ENCODE data around the gene CSPG4. TPM values are rescaled to one million over a fixed set of nuclear protein-coding genes. Genes with fewer than 3 reads are reported as not detected.

CSPG4 gene
- total and polyA plus RNA-seq, 9 of the 15 experiments (the other 6 are each of a cell fraction or from before 2014, with no cell fraction given), result under 0.01 to 0.07 (median 0.04) TPM; not detected in 5

DNA sequence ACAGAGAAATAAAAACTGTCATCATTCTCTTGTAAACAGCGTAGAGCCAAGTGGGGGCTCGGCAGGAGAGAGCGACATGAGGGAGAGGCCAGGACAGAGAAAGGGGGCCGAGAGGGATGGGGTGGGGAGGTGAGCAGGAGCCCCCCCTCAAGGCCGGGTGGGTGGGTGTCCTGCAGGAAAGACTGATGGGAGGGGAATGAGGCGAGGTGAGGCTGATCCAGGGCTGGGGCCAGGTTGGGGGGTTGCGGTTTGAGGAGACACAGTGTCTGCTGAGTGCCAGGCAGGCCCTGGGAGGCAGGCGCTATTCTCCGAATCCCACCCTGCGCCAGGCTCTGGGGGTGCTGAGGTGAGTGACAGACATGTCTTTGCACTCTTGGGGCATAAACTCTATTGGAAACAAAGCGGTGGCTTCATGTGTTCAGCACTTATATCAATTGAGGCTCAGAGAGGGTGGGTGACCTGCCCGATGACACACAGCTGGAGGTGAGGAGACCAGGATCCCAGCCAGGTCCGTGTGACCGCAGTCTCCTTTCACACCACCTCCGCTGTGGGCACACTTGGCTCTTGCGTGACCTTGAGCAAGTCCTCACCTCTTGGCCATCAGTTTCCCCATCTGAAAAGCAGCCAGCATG lies 19.6 kb upstream of the CSPG4 start (continued):
- TF ChIP-seq, protein P1, sequence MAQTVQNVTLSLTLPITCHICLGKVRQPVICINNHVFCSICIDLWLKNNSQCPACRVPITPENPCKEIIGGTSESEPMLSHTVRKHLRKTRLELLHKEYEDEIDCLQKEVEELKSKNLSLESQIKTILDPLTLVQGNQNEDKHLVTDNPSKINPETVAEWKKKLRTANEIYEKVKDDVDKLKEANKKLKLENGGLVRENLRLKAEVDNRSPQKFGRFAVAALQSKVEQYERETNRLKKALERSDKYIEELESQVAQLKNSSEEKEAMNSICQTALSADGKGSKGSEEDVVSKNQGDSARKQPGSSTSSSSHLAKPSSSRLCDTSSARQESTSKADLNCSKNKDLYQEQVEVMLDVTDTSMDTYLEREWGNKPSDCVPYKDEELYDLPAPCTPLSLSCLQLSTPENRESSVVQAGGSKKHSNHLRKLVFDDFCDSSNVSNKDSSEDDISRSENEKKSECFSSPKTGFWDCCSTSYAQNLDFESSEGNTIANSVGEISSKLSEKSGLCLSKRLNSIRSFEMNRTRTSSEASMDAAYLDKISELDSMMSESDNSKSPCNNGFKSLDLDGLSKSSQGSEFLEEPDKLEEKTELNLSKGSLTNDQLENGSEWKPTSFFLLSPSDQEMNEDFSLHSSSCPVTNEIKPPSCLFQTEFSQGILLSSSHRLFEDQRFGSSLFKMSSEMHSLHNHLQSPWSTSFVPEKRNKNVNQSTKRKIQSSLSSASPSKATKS (CRISPR knock-in tag; IDR thresholded peaks at IDR 0.05), result no peak
- peak; percentile 75 for TF ChIP-seq RBM25 (IDR thresholded peaks at IDR 0.05; ENCODE audit: low read depth, low read length, severe bottlenecking)
- no peak for TF ChIP-seq NFE2L1 (tag; IDR thresholded peaks at IDR 0.05; ENCODE audit: borderline replicate concordance, low read depth)
- TF ChIP-seq ELF2 (CRISPR knock-in tag; IDR thresholded peaks at IDR 0.05), result no peak
- no peak for TF ChIP-seq ZNF316 (IDR thresholded peaks at IDR 0.05)
- TF ChIP-seq, protein P2, sequence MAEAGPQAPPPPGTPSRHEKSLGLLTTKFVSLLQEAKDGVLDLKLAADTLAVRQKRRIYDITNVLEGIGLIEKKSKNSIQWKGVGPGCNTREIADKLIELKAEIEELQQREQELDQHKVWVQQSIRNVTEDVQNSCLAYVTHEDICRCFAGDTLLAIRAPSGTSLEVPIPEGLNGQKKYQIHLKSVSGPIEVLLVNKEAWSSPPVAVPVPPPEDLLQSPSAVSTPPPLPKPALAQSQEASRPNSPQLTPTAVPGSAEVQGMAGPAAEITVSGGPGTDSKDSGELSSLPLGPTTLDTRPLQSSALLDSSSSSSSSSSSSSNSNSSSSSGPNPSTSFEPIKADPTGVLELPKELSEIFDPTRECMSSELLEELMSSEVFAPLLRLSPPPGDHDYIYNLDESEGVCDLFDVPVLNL (CRISPR knock-in tag; IDR thresholded peaks at IDR 0.05; ENCODE audit: low read depth), result no peak
- peak in 1 of 2 experiments; percentile 17; a peak in 1 of 4 replicates for TF ChIP-seq KDM1A (IDR thresholded peaks at IDR 0.05)
- 0 out of 2 replicates have a peak, but pooled peaks have one; percentile 55 for TF ChIP-seq ADNP (tag; IDR thresholded peaks at IDR 0.05)
- TF ChIP-seq, protein P3, sequence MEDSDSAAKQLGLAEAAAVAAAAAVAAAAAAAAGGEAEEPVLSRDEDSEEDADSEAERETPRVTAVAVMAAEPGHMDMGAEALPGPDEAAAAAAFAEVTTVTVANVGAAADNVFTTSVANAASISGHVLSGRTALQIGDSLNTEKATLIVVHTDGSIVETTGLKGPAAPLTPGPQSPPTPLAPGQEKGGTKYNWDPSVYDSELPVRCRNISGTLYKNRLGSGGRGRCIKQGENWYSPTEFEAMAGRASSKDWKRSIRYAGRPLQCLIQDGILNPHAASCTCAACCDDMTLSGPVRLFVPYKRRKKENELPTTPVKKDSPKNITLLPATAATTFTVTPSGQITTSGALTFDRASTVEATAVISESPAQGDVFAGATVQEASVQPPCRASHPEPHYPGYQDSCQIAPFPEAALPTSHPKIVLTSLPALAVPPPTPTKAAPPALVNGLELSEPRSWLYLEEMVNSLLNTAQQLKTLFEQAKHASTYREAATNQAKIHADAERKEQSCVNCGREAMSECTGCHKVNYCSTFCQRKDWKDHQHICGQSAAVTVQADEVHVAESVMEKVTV (CRISPR knock-in tag; IDR thresholded peaks at IDR 0.05), result no peak
- no peak for TF ChIP-seq ZNF354B (CRISPR knock-in tag; IDR thresholded peaks at IDR 0.05)
- TF ChIP-seq, protein P4, sequence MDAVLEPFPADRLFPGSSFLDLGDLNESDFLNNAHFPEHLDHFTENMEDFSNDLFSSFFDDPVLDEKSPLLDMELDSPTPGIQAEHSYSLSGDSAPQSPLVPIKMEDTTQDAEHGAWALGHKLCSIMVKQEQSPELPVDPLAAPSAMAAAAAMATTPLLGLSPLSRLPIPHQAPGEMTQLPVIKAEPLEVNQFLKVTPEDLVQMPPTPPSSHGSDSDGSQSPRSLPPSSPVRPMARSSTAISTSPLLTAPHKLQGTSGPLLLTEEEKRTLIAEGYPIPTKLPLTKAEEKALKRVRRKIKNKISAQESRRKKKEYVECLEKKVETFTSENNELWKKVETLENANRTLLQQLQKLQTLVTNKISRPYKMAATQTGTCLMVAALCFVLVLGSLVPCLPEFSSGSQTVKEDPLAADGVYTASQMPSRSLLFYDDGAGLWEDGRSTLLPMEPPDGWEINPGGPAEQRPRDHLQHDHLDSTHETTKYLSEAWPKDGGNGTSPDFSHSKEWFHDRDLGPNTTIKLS (IDR thresholded peaks at IDR 0.05; ENCODE audit: borderline replicate concordance, low read depth), result no peak
- TF ChIP-seq MCM5 (IDR thresholded peaks at IDR 0.05; ENCODE audit: low read depth), result no peak
- TF ChIP-seq ETV6 (IDR thresholded peaks at IDR 0.05; ENCODE audit: borderline replicate concordance in 1 of 2, low read depth in 2 of 2, low read length in 1 of 2), result no peak
- no peak for TF ChIP-seq ETV6 (CRISPR knock-in tag; IDR thresholded peaks at IDR 0.05; ENCODE audit: borderline replicate concordance)
- no peak for TF ChIP-seq SMAD2 (IDR thresholded peaks at IDR 0.05; ENCODE audit: low read depth, low read length)
- no peak for TF ChIP-seq ZNF184 (CRISPR knock-in tag; IDR thresholded peaks at IDR 0.05)
- no peak for TF ChIP-seq ZSCAN32 (CRISPR knock-in tag; IDR thresholded peaks at IDR 0.05)
- no peak for TF ChIP-seq ZNF57 (CRISPR knock-in tag; IDR thresholded peaks at IDR 0.05)
- peak; percentile 64; the same call in 1 of the 2 replicates for TF ChIP-seq PTBP1 (IDR thresholded peaks at IDR 0.05; ENCODE audit: low read depth, low read length)
- no peak for TF ChIP-seq MAFG (tag; conservative IDR thresholded peaks at IDR 0.05)
- TF ChIP-seq, protein P5, sequence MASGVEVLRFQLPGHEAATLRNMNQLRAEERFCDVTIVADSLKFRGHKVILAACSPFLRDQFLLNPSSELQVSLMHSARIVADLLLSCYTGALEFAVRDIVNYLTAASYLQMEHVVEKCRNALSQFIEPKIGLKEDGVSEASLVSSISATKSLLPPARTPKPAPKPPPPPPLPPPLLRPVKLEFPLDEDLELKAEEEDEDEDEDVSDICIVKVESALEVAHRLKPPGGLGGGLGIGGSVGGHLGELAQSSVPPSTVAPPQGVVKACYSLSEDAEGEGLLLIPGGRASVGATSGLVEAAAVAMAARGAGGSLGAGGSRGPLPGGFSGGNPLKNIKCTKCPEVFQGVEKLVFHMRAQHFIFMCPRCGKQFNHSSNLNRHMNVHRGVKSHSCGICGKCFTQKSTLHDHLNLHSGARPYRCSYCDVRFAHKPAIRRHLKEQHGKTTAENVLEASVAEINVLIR (CRISPR knock-in tag; IDR thresholded peaks at IDR 0.05), result no peak
